GM23338 (cell line): ENCODE measurements around the gene GOLGA2. TPM values are rescaled to one million over a fixed set of nuclear protein-coding genes. Genes with fewer than 3 reads are reported as not detected.

Source experiments
- ATAC-seq: fragments of 200-7000 bp; cut with Tn5 transposase; 3 replicates; pipeline ENCODE4 v1.9.1; 2020
- DNase-seq: peaks from one replicate; pipeline ENCODE4 v3.0.0-alpha.2; 2015; ENCODE audit warnings: low spot score
- H2AFZ ChIP-seq: fragments of 200-600 bp; sonication (generic); 2 replicates; pipeline ENCODE4 v1.8.0; 2016; ENCODE audit warnings: antibody characterized with exemption, mild to moderate bottlenecking, moderate library complexity
- H3F3A ChIP-seq: fragments of 200-600 bp; sonication (generic); replicated peaks from 2 replicates; pipeline ENCODE4 v1.8.0; 2017; ENCODE audit warnings: antibody characterized with exemption, mixed run types, low read depth
- H3K27ac ChIP-seq: fragments of 200-600 bp; sonication (generic); 2 replicates; pipeline ENCODE4 v1.6.1; 2016; ENCODE audit warnings: low read depth
- H3K27me3 ChIP-seq: fragments of 200-600 bp; sonication (generic); 2 replicates; pipeline ENCODE4 v1.8.0; 2016; ENCODE audit warnings: mild to moderate bottlenecking, mixed run types, moderate library complexity; ENCODE audit not compliant: insufficient read depth
- H3K36me3 ChIP-seq: fragments of 200-600 bp; sonication (generic); 2 replicates; pipeline ENCODE4 v1.8.0; 2016; ENCODE audit warnings: mild to moderate bottlenecking; ENCODE audit not compliant: insufficient read depth
- H3K4me1 ChIP-seq: fragments of 200-600 bp; sonication (generic); 2 replicates; pipeline ENCODE4 v1.8.0; 2016; ENCODE audit warnings: mild to moderate bottlenecking, moderate library complexity; ENCODE audit not compliant: insufficient read depth
- H3K4me2 ChIP-seq: fragments of 200-600 bp; sonication (generic); 2 replicates; pipeline ENCODE4 v1.7.1; 2017; ENCODE audit warnings: mixed run types
- H3K4me3 ChIP-seq: fragments of 200-600 bp; sonication (generic); 2 replicates; pipeline ENCODE4 v1.6.1; 2016; ENCODE audit warnings: mixed run types
- H3K79me2 ChIP-seq: fragments of 200-600 bp; sonication (generic); replicated peaks from 2 replicates; pipeline ENCODE4 v1.8.0; 2017; ENCODE audit warnings: mild to moderate bottlenecking; ENCODE audit not compliant: insufficient read depth
- H3K9me2 ChIP-seq: fragments of 200-600 bp; sonication (generic); 2 replicates; pipeline ENCODE4 v1.8.0; 2017; ENCODE audit not compliant: insufficient read depth
- H4K20me1 ChIP-seq: fragments of 200-600 bp; sonication (generic); replicated peaks from 2 replicates; pipeline ENCODE4 v1.8.0; 2017; ENCODE audit warnings: mild to moderate bottlenecking; ENCODE audit not compliant: insufficient read depth
- H3K27ac Mint-ChIP-seq: 2 replicates; pipeline ENCODE4 v1.8.0; 2020; ENCODE audit warnings: inconsistent platforms, mild to moderate bottlenecking, moderate library complexity, mixed read lengths
- H3K27me3 Mint-ChIP-seq: 3 replicates; pipeline ENCODE4 v1.8.0; 2022; ENCODE audit warnings: low read depth, mild to moderate bottlenecking, moderate library complexity, mixed read lengths, inconsistent platforms; ENCODE audit not compliant: insufficient read depth, poor library complexity
- H3K36me3 Mint-ChIP-seq: 3 replicates; pipeline ENCODE4 v1.8.0; 2021; ENCODE audit warnings: low read depth, mild to moderate bottlenecking, inconsistent platforms, moderate library complexity, mixed read lengths
- H3K4me1 Mint-ChIP-seq: 3 replicates; pipeline ENCODE4 v1.8.0; 2020; ENCODE audit warnings: mild to moderate bottlenecking, inconsistent platforms, mixed read lengths
- H3K4me3 Mint-ChIP-seq: 3 replicates; pipeline ENCODE4 v1.8.0; 2021; ENCODE audit warnings: moderate library complexity, mild to moderate bottlenecking, inconsistent platforms, mixed read lengths
- H3K9me3 Mint-ChIP-seq: 3 replicates; pipeline ENCODE4 v1.8.0; 2020; ENCODE audit warnings: moderate library complexity, mild to moderate bottlenecking, inconsistent platforms, mixed read lengths
- CREB1 ChIP-seq: fragments of 250-450 bp; sonication (Bioruptor Pico); IDR thresholded peaks from 2 replicates; pipeline ENCODE4 v1.5.0; 2020; ENCODE audit warnings: low read depth, mild to moderate bottlenecking, moderate library complexity
- EZH2 ChIP-seq: fragments of 200-600 bp; sonication (generic); IDR thresholded peaks from one replicate; pipeline ENCODE4 v1.8.0; 2017; ENCODE audit warnings: antibody characterized with exemption, mild to moderate bottlenecking, low read depth; ENCODE audit not compliant: unreplicated experiment
- EZH2phosphoT487 ChIP-seq: fragments of 200-600 bp; sonication (generic); IDR thresholded peaks from one replicate; pipeline ENCODE4 v1.8.1; 2018; ENCODE audit warnings: antibody characterized with exemption; ENCODE audit not compliant: unreplicated experiment
- JUNB ChIP-seq: IDR thresholded peaks from one replicate; pipeline ENCODE4 v1.6.1; 2016; ENCODE audit warnings: antibody characterized with exemption; ENCODE audit not compliant: unreplicated experiment
- NANOG ChIP-seq: IDR thresholded peaks from 2 replicates; pipeline ENCODE4 v1.6.1; 2016; ENCODE audit warnings: antibody characterized with exemption, borderline replicate concordance
- POLR2AphosphoS5 ChIP-seq: IDR thresholded peaks from 2 replicates; pipeline ENCODE4 v1.6.1; 2016; ENCODE audit warnings: antibody characterized with exemption, low read depth
- STAT1 ChIP-seq: IDR thresholded peaks from one replicate; pipeline ENCODE4 v1.6.1; 2016; ENCODE audit warnings: antibody characterized with exemption; ENCODE audit not compliant: unreplicated experiment
- ZNF114 ChIP-seq: fragments of 250-450 bp; sonication (Bioruptor Pico); IDR thresholded peaks from 2 replicates; pipeline ENCODE4 v1.5.0; 2020; ENCODE audit warnings: mild to moderate bottlenecking, moderate library complexity
- ZNF331 ChIP-seq: fragments of 250-450 bp; sonication (Bioruptor Pico); IDR thresholded peaks from 2 replicates; pipeline ENCODE4 v1.5.0; 2020; ENCODE audit warnings: low read depth, mild to moderate bottlenecking, moderate library complexity
- polyA plus RNA-seq: library from polyadenylated mRNA; unstranded; fragments of >200 nt; fragmentation: Nextera tagmentation; extraction: Ambion mirVana; gene quantifications from 2 replicates; pipeline ENCODE4 v1.2.1, GENCODE V29; 2016
- total RNA-seq: library from RNA; depleted of rRNA; stranded (reverse); fragments of >200 nt; shearing (Covaris generic); gene quantifications from 2 replicates; pipeline ENCODE4 v1.2.3, GENCODE V29; 2014
- TF ChIP-seq, protein P1 (sequence below): IDR thresholded peaks from 2 replicates; pipeline ENCODE4 v1.6.1; 2016; ENCODE audit warnings: antibody characterized with exemption
- TF ChIP-seq, protein P2 (sequence below): IDR thresholded peaks from one replicate; pipeline ENCODE4 v1.6.1; 2018; ENCODE audit warnings: antibody characterized with exemption; ENCODE audit not compliant: unreplicated experiment
- TF ChIP-seq, protein P3 (sequence below): fragments of 250-450 bp; sonication (Bioruptor Pico); IDR thresholded peaks from 2 replicates; pipeline ENCODE4 v1.5.0; 2020; ENCODE audit warnings: mild to moderate bottlenecking, moderate library complexity
- TF ChIP-seq, protein P4 (sequence below), 2 experiments: fragments of 200-600 bp in 1 of 2; sonication (generic) in 1 of 2; conservative IDR thresholded peaks; 2 replicates each; pipeline versions ENCODE4 v1.5.1 to v1.6.1; 2016 to 2017; ENCODE audit warnings: antibody characterized with exemption in 2 of 2, low read depth in 2 of 2, mild to moderate bottlenecking in 2 of 2, moderate library complexity in 1 of 2

Gene GOLGA2
- total and polyA plus RNA-seq, 2 experiments from 2014 or later = 32.6 to 48.4 TPM

DNA sequence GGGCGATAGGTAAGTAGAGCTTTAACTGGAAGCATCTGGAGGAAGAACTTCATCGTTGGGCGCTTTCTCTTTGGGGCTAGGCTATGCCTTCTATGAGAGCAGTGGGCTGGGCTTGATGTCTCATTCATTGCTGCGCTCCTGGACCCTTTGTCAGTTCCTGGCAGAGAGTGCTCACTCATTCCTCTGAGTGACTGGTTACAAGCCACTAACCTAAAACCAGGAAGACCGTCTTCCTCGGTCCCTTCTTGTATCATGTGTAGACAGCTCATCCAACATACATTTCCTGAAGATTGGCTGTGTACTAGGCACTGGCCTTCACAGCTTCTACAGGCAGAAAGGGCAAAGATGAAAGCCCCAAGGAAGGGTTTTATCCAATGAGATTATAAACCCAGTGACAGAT, 6.7 kb upstream of the GOLGA2 start:
- H3K4me3 Mint-ChIP-seq = no peak overlapping the region
- no peak for ATAC-seq
- H3K27ac Mint-ChIP-seq = no peak overlapping the region

More for the DNA sequence above, 6.7 kb upstream of the GOLGA2 start:
- no peak overlapping the region for H2AFZ ChIP-seq
- no peak overlapping the region for H3K4me3 ChIP-seq
- no peak overlapping the region for H3K4me2 ChIP-seq
- 0 out of 2 replicates have a peak, but pooled peaks cover 2% of the 10 kb centered on the region for H3K79me2 ChIP-seq
- H3K9me2 ChIP-seq = no peaks in the 10 kb centered on the region
- no peaks in the 10 kb centered on the region for H3F3A ChIP-seq
- TF ChIP-seq ZNF331 = no peak
- no peak for TF ChIP-seq EZH2
- TF ChIP-seq POLR2AphosphoS5 = no peak
- TF ChIP-seq, protein P1, sequence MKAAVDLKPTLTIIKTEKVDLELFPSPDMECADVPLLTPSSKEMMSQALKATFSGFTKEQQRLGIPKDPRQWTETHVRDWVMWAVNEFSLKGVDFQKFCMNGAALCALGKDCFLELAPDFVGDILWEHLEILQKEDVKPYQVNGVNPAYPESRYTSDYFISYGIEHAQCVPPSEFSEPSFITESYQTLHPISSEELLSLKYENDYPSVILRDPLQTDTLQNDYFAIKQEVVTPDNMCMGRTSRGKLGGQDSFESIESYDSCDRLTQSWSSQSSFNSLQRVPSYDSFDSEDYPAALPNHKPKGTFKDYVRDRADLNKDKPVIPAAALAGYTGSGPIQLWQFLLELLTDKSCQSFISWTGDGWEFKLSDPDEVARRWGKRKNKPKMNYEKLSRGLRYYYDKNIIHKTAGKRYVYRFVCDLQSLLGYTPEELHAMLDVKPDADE = no peak
- no peak for TF ChIP-seq EZH2phosphoT487
- TF ChIP-seq JUNB = no peak
- TF ChIP-seq, protein P2, sequence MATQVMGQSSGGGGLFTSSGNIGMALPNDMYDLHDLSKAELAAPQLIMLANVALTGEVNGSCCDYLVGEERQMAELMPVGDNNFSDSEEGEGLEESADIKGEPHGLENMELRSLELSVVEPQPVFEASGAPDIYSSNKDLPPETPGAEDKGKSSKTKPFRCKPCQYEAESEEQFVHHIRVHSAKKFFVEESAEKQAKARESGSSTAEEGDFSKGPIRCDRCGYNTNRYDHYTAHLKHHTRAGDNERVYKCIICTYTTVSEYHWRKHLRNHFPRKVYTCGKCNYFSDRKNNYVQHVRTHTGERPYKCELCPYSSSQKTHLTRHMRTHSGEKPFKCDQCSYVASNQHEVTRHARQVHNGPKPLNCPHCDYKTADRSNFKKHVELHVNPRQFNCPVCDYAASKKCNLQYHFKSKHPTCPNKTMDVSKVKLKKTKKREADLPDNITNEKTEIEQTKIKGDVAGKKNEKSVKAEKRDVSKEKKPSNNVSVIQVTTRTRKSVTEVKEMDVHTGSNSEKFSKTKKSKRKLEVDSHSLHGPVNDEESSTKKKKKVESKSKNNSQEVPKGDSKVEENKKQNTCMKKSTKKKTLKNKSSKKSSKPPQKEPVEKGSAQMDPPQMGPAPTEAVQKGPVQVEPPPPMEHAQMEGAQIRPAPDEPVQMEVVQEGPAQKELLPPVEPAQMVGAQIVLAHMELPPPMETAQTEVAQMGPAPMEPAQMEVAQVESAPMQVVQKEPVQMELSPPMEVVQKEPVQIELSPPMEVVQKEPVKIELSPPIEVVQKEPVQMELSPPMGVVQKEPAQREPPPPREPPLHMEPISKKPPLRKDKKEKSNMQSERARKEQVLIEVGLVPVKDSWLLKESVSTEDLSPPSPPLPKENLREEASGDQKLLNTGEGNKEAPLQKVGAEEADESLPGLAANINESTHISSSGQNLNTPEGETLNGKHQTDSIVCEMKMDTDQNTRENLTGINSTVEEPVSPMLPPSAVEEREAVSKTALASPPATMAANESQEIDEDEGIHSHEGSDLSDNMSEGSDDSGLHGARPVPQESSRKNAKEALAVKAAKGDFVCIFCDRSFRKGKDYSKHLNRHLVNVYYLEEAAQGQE = no peak
- TF ChIP-seq, protein P3, sequence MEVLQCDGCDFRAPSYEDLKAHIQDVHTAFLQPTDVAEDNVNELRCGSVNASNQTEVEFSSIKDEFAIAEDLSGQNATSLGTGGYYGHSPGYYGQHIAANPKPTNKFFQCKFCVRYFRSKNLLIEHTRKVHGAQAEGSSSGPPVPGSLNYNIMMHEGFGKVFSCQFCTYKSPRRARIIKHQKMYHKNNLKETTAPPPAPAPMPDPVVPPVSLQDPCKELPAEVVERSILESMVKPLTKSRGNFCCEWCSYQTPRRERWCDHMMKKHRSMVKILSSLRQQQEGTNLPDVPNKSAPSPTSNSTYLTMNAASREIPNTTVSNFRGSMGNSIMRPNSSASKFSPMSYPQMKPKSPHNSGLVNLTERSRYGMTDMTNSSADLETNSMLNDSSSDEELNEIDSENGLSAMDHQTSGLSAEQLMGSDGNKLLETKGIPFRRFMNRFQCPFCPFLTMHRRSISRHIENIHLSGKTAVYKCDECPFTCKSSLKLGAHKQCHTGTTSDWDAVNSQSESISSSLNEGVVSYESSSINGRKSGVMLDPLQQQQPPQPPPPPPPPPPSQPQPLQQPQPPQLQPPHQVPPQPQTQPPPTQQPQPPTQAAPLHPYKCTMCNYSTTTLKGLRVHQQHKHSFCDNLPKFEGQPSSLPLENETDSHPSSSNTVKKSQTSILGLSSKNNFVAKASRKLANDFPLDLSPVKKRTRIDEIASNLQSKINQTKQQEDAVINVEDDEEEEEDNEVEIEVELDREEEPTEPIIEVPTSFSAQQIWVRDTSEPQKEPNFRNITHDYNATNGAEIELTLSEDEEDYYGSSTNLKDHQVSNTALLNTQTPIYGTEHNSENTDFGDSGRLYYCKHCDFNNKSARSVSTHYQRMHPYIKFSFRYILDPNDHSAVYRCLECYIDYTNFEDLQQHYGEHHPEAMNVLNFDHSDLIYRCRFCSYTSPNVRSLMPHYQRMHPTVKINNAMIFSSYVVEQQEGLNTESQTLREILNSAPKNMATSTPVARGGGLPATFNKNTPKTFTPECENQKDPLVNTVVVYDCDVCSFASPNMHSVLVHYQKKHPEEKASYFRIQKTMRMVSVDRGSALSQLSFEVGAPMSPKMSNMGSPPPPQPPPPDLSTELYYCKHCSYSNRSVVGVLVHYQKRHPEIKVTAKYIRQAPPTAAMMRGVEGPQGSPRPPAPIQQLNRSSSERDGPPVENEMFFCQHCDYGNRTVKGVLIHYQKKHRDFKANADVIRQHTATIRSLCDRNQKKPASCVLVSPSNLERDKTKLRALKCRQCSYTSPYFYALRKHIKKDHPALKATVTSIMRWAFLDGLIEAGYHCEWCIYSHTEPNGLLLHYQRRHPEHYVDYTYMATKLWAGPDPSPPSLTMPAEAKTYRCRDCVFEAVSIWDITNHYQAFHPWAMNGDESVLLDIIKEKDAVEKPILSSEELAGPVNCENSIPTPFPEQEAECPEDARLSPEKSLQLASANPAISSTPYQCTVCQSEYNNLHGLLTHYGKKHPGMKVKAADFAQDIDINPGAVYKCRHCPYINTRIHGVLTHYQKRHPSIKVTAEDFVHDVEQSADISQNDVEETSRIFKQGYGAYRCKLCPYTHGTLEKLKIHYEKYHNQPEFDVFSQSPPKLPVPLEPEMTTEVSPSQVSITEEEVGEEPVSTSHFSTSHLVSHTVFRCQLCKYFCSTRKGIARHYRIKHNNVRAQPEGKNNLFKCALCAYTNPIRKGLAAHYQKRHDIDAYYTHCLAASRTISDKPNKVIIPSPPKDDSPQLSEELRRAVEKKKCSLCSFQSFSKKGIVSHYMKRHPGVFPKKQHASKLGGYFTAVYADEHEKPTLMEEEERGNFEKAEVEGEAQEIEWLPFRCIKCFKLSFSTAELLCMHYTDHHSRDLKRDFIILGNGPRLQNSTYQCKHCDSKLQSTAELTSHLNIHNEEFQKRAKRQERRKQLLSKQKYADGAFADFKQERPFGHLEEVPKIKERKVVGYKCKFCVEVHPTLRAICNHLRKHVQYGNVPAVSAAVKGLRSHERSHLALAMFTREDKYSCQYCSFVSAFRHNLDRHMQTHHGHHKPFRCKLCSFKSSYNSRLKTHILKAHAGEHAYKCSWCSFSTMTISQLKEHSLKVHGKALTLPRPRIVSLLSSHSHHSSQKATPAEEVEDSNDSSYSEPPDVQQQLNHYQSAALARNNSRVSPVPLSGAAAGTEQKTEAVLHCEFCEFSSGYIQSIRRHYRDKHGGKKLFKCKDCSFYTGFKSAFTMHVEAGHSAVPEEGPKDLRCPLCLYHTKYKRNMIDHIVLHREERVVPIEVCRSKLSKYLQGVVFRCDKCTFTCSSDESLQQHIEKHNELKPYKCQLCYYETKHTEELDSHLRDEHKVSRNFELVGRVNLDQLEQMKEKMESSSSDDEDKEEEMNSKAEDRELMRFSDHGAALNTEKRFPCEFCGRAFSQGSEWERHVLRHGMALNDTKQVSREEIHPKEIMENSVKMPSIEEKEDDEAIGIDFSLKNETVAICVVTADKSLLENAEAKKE (CRISPR knock-in tag) = no peak
- TF ChIP-seq ZNF114 = no peak
- no peak for TF ChIP-seq STAT1
- TF ChIP-seq, protein P4, sequence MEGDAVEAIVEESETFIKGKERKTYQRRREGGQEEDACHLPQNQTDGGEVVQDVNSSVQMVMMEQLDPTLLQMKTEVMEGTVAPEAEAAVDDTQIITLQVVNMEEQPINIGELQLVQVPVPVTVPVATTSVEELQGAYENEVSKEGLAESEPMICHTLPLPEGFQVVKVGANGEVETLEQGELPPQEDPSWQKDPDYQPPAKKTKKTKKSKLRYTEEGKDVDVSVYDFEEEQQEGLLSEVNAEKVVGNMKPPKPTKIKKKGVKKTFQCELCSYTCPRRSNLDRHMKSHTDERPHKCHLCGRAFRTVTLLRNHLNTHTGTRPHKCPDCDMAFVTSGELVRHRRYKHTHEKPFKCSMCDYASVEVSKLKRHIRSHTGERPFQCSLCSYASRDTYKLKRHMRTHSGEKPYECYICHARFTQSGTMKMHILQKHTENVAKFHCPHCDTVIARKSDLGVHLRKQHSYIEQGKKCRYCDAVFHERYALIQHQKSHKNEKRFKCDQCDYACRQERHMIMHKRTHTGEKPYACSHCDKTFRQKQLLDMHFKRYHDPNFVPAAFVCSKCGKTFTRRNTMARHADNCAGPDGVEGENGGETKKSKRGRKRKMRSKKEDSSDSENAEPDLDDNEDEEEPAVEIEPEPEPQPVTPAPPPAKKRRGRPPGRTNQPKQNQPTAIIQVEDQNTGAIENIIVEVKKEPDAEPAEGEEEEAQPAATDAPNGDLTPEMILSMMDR (conservative IDR thresholded peaks at IDR 0.05; ENCODE audit: low read depth in 2 of 2) = no peak
- no peak for TF ChIP-seq CREB1 (CRISPR knock-in tag)
- no peak for TF ChIP-seq NANOG
- Mint-ChIP-seq H3K27me3 (peaks cover 1% of the 10 kb centered on the region), H3K9me3 (no peaks in the 10 kb centered on the region), H3K36me3 (peaks cover 5% of the 10 kb centered on the region), H3K4me1 (peaks cover 1% of the 10 kb centered on the region)
- DNase-seq = no peak
- no peak overlapping the region for H3K27ac ChIP-seq
- no peaks in the 10 kb centered on the region for H3K27me3 ChIP-seq
- no peaks in the 10 kb centered on the region; the same call in 1 of the 2 replicates for H4K20me1 ChIP-seq
- H3K36me3 ChIP-seq = no peaks in the 10 kb centered on the region
- no peaks in the 10 kb centered on the region for H3K4me1 ChIP-seq
